Liver (tissue), 3 donors: ENCODE measurements around the gene ATG16L1.

ENCODE experiments used
- ATF3 ChIP-seq: IDR thresholded peaks from 2 replicates; pipeline ENCODE4 v1.6.1; 2016; ENCODE audit warnings: antibody characterized with exemption
- CTCF ChIP-seq: fragments of 150-350 bp; IDR thresholded peaks from 2 replicates; pipeline ENCODE4 v1.5.1; 2017; ENCODE audit warnings: improper control_type of control experiment, low read depth, low read length; ENCODE audit not compliant: missing input control
- EGR1 ChIP-seq, 2 donors: IDR thresholded peaks; 2 replicates each; pipeline ENCODE4 v1.6.1; 2016 to 2018; ENCODE audit warnings: antibody characterized with exemption in 2 of 2, low read depth in 2 of 2
- FOXA1 ChIP-seq: IDR thresholded peaks from 2 replicates; pipeline ENCODE4 v1.6.1; 2016; ENCODE audit warnings: antibody characterized with exemption
- FOXA2 ChIP-seq: IDR thresholded peaks from 2 replicates; pipeline ENCODE4 v1.6.1; 2016; ENCODE audit warnings: antibody characterized with exemption
- JUND ChIP-seq, 2 donors: IDR thresholded peaks; 2 replicates each; pipeline ENCODE4 v1.6.1; 2016; ENCODE audit warnings: antibody characterized with exemption in 2 of 2
- RAD21 ChIP-seq, 2 donors: IDR thresholded peaks; 2 replicates each; pipeline ENCODE4 v1.6.1; 2016; ENCODE audit warnings: antibody characterized with exemption in 2 of 2, mild to moderate bottlenecking in 2 of 2
- REST ChIP-seq: IDR thresholded peaks from 2 replicates; pipeline ENCODE4 v1.6.1; 2016; ENCODE audit warnings: antibody characterized with exemption, mild to moderate bottlenecking
- RXRA ChIP-seq, 2 donors: IDR thresholded peaks; 2 replicates each; pipeline ENCODE4 v1.6.1; 2017 to 2018; ENCODE audit warnings: antibody characterized with exemption in 2 of 2, mild to moderate bottlenecking in 1 of 2
- SP1 ChIP-seq: IDR thresholded peaks from 2 replicates; pipeline ENCODE4 v1.6.1; 2018; ENCODE audit warnings: antibody characterized with exemption, mild to moderate bottlenecking
- TAF1 ChIP-seq: conservative IDR thresholded peaks from 2 replicates; pipeline ENCODE4 v1.6.1; 2016; ENCODE audit warnings: antibody characterized with exemption, mild to moderate bottlenecking
- YY1 ChIP-seq: IDR thresholded peaks from 2 replicates; pipeline ENCODE4 v1.6.1; 2016; ENCODE audit warnings: antibody characterized with exemption, mild to moderate bottlenecking
- TF ChIP-seq, protein P1 (sequence below): IDR thresholded peaks from 2 replicates; pipeline ENCODE4 v1.6.1; 2016; ENCODE audit warnings: antibody characterized with exemption
- donor health status: healthy.
- donor health status: healthy.

DNA sequence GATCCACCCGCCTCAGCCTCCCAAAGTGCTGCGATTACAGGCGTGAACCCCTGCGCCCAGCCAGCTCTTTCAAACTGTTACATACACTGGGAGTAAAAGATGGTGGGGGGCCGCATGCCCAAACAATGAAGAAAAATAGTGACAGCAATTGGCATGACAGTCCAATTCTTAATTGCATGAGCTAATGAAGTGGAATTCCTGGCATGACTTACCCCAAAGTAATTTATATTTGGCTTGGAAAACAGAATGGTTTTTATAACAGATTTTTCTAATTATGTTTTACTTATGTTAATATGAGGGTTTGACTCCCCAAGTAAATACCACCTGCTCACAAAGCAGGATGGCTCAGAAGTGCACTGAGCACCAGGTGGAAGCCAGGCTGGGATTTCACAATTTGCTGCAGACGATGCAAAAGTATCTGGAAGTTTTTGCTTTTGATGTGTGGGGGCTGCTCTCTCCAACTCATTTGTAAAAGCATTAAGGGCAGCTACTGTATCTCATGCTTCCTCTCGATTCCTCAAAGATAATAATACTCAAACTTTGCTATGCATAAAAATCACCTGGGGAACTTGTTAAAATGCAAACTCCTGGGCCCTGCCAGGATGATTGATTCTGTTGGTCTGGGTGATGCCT, 24.0 kb upstream of the ATG16L1 start:
- no peak for TF ChIP-seq CTCF
- TF ChIP-seq RAD21 (IDR thresholded peaks at IDR 0.05), result no peak
- TF ChIP-seq TAF1, result no peak
- TF ChIP-seq SP1, result no peak
- TF ChIP-seq REST, result no peak
- TF ChIP-seq JUND (IDR thresholded peaks at IDR 0.05), result no peak
- no peak for TF ChIP-seq EGR1 (IDR thresholded peaks at IDR 0.05; ENCODE audit: low read depth in 2 of 2)
- no peak for TF ChIP-seq ATF3
- no peak for TF ChIP-seq FOXA2
- TF ChIP-seq YY1, result no peak
- no peak for TF ChIP-seq RXRA (IDR thresholded peaks at IDR 0.05)
- TF ChIP-seq, protein P1, sequence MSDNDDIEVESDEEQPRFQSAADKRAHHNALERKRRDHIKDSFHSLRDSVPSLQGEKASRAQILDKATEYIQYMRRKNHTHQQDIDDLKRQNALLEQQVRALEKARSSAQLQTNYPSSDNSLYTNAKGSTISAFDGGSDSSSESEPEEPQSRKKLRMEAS, result no peak
- no peak for TF ChIP-seq FOXA1
